ENCODE data around the gene CAPZB.
A peak's percentile ranks its signal among the peaks of the same experiment; 100 is the strongest.

The CAPZB gene

DNA sequence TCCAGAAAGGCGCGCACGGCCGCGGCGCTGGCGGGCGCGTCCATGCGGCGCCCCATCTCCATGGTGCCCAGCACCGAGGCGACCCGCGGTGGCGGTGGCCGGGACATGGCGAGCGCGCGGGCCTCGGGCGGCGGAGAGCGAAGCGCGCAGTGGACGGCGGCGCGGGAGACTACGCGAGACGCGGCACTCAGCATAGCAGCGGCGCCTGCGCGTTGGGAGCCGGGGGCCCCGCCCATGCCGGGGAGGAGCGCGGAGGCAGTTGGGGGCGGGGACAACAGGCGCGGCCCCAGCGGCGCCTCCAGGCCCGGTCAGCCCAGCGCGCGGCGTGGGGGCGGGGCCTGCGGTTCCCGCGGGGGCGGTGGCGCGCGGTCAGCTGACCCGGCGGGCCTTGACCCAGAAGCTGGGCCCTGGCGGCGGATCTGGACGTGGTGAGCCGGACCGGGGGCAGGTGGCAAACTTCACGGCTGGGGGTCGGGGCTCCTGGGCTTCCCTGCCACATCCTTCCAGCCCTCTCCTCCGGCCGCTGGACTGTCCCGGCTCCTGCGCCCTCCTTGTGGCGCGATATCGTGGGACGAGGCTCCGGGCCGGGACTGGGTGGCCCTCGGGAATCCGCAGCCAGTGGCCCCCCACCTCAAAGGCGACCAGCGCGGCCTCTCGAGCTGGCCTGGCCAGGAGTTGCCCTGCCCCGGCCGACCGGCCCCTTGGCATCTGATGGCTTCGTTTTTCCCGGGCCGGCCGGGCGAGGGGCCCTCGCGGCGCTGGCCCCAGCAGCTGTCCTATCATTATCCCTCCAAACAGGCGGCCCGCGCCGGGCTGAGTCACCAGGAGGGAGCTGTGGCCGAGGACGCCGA lies 173.2 kb downstream of the CAPZB start, which contains the start of the genes AKR7A2 and SLC66A1:
AKR7A2 (minus strand) TSS at position 214 of the 851 bp plus-strand sequence; CDS start at position 194, 20 bp downstream.
SLC66A1 (plus strand) TSS at position 396 of the 851 bp plus-strand sequence. CDS start 5,352 bp downstream, outside the sequence.
- TF ChIP-seq, protein P1, sequence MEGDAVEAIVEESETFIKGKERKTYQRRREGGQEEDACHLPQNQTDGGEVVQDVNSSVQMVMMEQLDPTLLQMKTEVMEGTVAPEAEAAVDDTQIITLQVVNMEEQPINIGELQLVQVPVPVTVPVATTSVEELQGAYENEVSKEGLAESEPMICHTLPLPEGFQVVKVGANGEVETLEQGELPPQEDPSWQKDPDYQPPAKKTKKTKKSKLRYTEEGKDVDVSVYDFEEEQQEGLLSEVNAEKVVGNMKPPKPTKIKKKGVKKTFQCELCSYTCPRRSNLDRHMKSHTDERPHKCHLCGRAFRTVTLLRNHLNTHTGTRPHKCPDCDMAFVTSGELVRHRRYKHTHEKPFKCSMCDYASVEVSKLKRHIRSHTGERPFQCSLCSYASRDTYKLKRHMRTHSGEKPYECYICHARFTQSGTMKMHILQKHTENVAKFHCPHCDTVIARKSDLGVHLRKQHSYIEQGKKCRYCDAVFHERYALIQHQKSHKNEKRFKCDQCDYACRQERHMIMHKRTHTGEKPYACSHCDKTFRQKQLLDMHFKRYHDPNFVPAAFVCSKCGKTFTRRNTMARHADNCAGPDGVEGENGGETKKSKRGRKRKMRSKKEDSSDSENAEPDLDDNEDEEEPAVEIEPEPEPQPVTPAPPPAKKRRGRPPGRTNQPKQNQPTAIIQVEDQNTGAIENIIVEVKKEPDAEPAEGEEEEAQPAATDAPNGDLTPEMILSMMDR (IDR thresholded peaks at IDR 0.05; ENCODE audit: low read depth, low read length), result no peak
- Histone ChIP-seq H3K36me3 (no peaks in the 10 kb centered on the region; the same call in 1 of the 2 replicates), H3K27me3 (no peaks in the 10 kb centered on the region), H3K4me1 (no peaks in the 10 kb centered on the region), H3K4me3 (ENCODE audit: low read depth, low read length) (peak within 1 kb of the TSS; percentile 62), H3K9me3 (no peaks in the 10 kb centered on the region)
- DNase-seq, result peak; percentile 83

- H3K4me3 ChIP-seq (ENCODE audit: low read depth, low read length), result peak overlapping the region; percentile 52
- no peaks in the 10 kb centered on the region for H3K27me3 ChIP-seq
- no peaks in the 10 kb centered on the region for H3K9me3 ChIP-seq
- no peaks in the 10 kb centered on the region; the same call in 1 of the 2 replicates for H3K36me3 ChIP-seq
- TF ChIP-seq, protein P1 (IDR thresholded peaks at IDR 0.05; ENCODE audit: low read depth, low read length), result no peak
- H3K4me1 ChIP-seq, result no peaks in the 10 kb centered on the region
- DNase-seq, result peak; percentile 20
Observed at GRCh38 chr1:19311503-19311930, 173.8 kb downstream of the CAPZB start.

DNA sequence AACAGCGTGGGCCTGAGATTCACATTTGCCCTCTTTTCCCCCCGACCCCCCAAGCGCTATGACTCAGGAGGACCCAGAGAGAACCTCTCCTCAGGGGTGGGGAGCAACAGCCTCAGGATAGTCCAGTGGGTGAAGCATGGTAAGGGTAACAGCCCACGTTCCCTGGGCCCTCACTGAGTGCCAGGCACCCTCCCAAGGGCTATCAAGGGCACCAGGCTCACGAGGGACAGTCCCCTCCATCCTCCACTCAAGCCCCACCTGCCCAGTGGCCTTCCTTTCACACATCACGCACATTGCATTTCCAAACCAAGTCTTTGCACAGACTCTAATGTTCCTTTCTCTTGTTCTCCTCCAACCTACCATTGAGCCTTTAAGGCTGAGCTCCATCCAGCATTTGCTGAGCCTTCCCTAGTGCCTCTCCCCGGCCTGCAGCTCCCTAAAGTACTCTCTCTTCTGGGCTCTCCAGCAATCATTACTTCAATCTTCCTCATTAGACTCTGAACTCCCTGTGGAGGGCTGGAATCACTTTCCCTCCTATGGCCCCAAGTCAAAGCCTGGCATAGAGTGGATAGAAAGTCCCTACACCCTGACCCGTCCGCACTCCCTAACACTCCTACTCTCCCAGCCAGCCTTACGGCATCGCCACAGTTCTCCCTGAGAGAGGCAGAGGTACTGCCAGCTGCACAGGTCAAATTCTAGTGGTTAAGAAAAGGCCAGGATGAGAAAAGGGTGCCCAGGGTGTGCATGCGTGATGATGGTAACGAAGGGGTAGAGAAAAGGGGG lies 174.4 kb downstream of the CAPZB start:
- H3K4me3 ChIP-seq (ENCODE audit: low read depth, low read length), result peak overlapping the region; percentile 52
- TF ChIP-seq, protein P1 (IDR thresholded peaks at IDR 0.05; ENCODE audit: low read depth, low read length), result no peak
- H3K4me1 ChIP-seq, result no peaks in the 10 kb centered on the region
- no peaks in the 10 kb centered on the region for H3K9me3 ChIP-seq
- DNase-seq, result no peak
- H3K27me3 ChIP-seq, result no peaks in the 10 kb centered on the region
- no peaks in the 10 kb centered on the region; the same call in 1 of the 2 replicates for H3K36me3 ChIP-seq

DNA sequence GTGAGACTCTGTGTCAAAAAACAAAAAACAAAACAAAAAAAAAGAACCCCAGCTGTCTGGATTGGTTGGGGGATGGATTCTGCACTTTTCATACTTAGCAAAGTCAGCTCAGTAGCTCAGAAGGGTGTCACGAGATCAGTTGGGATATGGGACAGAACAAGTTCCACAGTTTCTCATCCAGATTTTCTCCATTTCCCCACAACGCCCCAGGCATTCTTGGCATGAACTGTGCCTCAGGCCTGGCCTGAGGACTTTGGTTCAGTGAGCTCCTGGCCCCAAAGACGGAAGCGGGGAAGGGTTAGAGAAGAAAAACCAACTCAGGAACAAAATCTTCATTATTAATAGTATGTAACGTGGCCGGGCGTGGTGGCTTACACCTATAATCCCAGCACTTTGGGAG lies 175.3 kb downstream of the CAPZB start:
- TF ChIP-seq, protein P1 (IDR thresholded peaks at IDR 0.05; ENCODE audit: low read depth, low read length), result no peak

GRCh38 chr1:19309123-19309813 lies 176.1 kb downstream of the CAPZB start:
- Histone ChIP-seq H3K4me3 (ENCODE audit: low read depth, low read length) (no peak overlapping the region), H3K9me3 (no peaks in the 10 kb centered on the region), H3K4me1 (no peaks in the 10 kb centered on the region), H3K27me3 (no peaks in the 10 kb centered on the region), H3K36me3 (no peaks in the 10 kb centered on the region; the same call in 1 of the 2 replicates)
- DNase-seq, result no peak
- TF ChIP-seq, protein P1 (IDR thresholded peaks at IDR 0.05; ENCODE audit: low read depth, low read length), result no peak

More for the DNA sequence above, 175.3 kb downstream of the CAPZB start:
- H3K4me1 ChIP-seq, result no peaks in the 10 kb centered on the region
- H3K27me3 ChIP-seq, result no peaks in the 10 kb centered on the region
- H3K36me3 ChIP-seq, result no peaks in the 10 kb centered on the region; the same call in 1 of the 2 replicates
- H3K9me3 ChIP-seq, result no peaks in the 10 kb centered on the region
- no peak overlapping the region for H3K4me3 ChIP-seq (ENCODE audit: low read depth, low read length)
- DNase-seq, result no peak

Measured in BE2C (cell line).